Stimulated activated CD8-positive, alpha-beta memory T cell treated with anti-CD3 and anti-CD28 coated beads, Interleukin-4, amount 100 ng/mL, for 24 hours (primary cell): ENCODE data around the gene USP46.
A peak's percentile ranks its signal among the peaks of the same experiment; 100 is the strongest.

ENCODE experiments used
- DNase-seq: peaks from one replicate; pipeline ENCODE4 v3.0.0-alpha.2; 2020; ENCODE audit warnings: low read depth

Gene USP46

DNA sequence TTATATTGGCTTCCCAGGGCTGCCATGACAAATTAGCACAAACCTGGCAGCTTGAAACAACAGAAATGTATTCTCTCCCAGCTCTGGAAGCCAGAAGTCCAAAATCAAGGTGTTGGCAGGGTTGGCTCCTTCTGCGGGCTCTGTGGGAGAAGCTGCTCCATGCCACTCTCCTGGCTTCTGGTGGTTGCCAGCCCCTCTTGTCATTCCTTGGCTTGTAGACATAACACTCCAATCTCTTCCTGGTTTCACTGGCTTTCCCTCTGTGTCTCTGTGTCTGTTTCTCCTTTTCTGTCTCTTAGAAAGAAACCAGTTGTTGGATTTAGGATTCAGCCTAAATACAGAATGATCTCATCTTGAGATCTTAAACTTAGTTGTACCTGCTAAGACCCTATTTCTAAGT lies 85.5 kb downstream of the USP46 start:
- DNase-seq, result no peak

DNA sequence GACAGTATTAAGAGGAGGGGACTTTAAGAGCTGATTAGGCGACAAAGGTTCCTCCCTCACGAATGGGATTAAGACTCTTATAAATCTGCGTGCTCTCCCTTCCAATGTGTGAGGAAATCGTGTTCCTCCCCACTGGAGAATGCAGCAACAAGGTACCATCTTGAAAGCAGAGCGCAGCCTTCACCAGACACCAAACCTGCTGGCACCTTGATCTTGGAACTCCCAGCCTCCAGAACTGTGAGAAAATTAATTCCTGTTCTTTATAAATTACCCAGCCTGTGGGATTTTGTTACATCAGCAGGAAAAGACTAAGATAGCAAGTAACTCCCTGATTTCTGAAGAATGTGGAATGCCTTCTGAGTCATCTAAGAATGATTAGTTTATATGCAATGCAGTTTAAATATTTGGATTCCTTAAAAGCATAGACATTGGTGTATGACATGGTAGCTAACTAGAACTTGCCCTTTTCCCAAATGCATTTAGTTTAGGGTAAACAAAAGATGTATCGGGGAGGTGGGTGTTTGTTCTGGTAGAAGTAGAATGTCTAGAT lies 86.1 kb downstream of the USP46 start:
- no peak for DNase-seq

DNA sequence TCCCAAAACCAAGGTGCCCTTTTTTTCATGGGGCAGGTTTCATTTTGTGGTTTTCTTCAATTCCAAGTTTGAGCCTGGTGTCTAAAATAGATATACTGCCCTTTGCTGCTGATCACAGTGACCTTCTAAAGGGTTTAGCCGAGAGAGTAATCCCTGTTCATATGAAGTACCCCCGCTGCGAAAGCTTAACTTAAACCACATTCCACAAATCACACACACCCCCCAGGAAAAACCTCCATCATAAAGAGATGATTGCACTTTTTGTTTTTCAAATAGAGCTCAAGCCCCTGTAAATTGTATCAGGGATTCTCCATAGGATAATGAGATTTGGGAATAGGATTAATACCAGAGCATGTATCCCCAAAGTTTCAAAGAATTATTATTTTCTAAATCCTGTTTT lies 90.8 kb downstream of the USP46 start:
- DNase-seq, result no peak

DNA sequence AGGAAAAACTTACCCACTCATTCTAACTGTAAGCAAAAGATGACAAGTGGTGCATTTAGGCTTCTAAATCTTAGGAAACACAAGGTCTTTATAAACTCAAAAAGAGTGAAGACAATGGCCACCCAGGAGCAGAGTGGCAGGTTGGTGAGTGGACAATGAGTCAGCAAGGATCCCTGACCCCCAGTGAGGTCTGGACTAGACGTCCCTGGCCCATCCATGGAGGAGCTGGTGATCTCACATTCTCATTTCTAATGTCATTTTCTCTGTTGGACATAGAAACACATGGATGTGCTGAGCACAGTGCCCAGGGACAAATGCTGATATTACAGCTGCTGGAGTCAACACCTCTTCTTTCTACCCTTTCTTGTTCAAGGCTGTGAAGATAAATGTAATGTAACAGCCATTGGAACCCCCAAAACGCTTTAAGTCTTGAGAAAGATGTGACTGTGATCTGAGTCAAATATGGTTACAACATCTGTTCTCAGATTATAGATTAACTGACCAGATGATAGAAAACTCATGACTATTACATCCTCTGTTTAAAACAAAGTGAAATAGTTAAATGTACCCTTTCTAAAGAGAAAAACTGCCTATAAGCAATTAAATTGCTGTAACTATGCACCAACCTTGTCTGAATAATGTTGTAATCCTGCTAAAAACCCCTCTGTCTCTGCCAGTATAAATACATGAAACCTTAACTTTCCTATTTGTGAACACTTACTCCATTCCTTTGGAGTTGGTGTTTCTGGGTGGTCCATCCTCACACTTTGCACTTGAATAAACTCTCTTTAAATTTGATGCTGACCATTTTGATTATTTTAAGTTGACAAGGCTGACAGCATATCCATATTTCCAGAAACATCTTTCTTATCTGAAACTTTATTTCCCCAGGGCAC lies 92.7 kb downstream of the USP46 start:
- no peak for DNase-seq

DNA sequence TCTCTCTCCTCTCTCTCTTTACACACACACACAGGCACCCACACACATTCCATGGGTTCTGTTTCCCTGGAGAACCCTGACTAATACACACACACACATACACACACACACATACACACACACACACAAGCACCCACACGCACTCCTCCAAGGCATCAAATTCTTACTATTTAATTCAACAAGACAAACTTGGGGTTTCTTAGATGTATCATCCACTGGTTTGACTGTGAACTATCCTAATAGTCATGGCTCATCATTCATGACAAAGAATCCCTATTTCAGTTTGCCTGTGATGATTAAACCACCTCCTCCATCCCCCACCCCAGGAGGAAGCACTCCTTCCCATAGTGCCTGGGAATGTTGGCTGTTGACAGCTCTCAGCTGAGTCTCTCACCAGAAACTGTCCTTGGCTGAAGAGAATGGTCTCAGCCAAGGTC lies 98.2 kb downstream of the USP46 start:
- no peak for DNase-seq

DNA sequence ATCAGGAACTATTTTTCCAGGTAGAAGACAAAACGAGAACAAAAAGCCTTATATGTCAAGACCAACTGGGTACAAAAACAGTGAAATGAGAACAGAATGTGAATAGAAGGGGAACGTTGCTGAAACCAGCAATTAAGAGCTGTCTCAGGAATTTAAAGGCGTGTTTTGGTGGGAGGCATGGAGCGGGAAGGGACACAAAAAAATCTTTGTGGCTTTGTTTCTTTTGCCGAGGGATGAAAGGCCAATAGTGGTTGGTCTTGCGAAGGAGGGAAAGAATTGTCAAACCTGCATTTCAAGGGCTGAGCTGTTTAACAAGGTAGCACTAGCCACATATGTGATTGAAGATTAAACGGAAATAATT lies 103.8 kb downstream of the USP46 start:
- DNase-seq, result no peak

DNA sequence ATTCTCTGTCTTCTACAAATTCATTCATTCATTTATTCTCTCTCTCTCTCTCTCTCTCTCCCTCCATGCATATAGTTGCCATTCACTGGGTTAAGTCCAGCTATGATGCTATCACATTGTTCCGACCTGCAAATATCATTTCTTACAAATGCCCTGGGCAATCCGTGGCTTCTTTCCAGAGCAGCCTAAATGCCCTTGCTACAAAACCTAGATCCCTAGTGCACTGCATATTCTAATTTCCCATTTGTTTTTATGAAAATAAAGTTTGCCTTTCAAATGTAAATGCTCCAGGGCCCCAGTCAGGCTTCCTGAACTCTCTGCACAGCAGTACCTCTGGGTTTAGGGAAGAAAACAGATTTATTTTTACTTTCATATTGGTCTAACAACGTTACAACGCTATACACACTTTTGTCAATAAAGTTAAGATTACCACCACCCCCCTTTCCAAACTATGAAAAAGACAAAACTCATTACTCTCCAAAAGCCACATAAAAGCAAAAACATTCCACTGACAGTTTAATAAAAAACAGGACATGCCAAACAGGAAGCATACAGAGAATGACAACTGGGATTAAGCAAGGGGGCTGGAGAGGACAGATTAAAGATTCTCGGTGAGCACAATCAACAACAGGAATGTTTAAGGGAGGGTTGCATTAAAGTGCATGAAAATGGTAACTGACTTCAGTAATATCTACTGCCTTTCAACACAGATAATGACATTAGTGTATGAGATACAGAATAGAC lies 104.3 kb downstream of the USP46 start:
- DNase-seq, result no peak

DNA sequence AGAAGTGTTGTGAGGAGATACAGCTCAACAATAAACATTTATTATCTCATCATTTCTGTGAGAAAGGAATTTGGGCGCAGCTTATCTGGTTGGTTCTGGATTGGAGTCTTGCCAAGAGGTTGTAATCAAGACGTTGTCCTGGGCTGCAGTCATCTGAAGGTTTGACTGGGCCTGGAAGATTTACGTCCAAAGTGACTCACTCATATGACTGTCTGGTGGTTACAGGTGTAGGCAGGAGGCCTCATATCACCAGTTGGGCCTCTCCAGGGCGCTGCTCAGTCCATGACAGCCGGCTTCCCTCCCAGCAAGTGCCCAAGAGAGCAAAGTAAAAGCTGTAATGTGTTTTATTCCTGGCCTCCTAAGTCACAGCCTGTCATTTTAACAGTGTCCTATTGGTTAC lies 106.3 kb downstream of the USP46 start:
- DNase-seq, result no peak

DNA sequence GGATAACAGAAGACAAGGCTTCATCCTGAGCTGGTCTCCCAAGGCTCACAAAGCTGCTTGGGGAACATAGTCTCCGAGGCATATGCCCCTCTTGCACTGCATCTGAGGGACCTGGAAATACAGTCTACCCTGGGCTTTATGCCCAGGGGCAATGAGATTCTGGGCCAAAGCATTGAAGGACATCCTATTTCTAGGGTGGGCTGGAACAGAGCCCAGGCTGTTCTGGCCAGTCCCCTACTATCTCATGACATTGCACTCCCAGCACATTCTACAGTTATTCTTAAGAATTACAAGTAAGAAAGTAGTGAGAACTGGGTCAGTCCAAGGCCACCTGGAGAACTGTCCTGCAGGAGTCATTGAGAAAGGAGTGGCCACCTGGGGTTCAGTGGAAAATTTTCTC lies 107.6 kb downstream of the USP46 start:
- no peak for DNase-seq

DNA sequence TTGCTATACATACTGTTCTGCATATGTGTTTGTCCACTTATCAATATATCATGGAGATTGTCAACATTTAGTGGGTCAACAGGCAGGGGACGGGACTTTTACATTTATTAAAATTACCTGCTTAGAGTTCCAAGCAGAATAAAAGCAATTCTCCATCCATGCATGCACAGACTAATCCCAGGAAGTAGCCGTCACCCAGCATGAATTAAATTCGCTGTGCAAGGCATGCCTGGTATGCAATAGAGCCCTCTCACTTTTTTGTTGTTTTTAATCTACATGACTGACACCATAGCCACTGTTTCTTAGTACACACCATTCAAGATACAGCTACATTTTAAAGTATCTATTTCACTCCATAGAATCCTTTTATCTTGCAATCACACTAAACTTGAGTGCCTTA lies 108.9 kb downstream of the USP46 start:
- DNase-seq, result no peak

DNA sequence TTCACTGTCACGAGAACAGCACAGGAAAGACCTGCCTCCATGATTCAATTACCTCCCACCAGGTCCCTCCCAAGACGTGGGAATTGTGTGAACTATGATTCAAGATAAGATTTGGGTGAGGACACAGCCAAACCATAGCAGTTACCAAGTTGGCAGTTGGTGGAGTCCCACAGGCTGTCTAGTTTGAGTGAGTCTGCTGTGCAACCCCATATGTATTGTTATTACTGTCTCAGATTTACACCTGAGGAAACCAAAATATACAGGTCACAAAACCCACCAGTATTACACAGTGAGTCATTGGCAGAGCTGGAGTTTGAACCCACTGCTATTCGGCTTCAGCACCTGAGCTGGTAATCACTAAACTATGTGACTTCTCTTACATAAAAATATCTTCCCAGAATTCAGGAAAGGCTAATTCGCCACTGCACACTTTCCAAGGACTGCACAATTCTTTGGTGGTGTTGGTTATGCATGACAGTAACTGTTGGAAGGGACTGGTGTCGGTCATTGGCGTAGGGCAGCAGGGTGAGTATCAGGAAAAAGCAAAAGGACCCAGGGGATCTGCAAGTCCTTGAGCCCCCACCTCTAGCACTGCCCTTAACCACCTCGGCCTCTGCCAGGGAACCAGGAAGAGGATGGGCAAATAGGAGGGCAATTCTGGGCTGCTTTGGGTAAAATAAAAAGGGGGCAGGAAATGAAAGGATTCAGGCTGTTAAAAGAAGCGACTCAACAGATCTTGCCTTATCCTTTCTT lies 110.1 kb downstream of the USP46 start:
- no peak for DNase-seq

DNA sequence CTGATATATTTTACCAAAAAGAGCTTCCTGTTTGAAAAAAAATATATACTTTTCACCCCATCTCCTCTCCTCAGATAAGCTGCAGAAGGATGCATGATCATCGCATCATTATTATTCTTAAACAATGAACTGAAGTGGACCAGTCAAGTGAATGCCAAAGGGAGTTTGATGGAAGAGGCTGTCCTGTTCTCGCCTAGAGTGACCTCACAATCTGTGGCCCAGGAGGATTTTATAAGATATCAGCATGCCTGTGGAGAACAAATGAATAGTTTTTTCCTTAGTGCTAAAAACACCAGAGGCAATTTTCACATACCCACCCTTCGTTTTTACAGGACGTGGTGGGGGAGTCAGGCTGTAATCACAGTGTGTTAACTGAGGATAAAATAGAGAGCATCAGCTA lies 112.7 kb downstream of the USP46 start:
- DNase-seq, result no peak

DNA sequence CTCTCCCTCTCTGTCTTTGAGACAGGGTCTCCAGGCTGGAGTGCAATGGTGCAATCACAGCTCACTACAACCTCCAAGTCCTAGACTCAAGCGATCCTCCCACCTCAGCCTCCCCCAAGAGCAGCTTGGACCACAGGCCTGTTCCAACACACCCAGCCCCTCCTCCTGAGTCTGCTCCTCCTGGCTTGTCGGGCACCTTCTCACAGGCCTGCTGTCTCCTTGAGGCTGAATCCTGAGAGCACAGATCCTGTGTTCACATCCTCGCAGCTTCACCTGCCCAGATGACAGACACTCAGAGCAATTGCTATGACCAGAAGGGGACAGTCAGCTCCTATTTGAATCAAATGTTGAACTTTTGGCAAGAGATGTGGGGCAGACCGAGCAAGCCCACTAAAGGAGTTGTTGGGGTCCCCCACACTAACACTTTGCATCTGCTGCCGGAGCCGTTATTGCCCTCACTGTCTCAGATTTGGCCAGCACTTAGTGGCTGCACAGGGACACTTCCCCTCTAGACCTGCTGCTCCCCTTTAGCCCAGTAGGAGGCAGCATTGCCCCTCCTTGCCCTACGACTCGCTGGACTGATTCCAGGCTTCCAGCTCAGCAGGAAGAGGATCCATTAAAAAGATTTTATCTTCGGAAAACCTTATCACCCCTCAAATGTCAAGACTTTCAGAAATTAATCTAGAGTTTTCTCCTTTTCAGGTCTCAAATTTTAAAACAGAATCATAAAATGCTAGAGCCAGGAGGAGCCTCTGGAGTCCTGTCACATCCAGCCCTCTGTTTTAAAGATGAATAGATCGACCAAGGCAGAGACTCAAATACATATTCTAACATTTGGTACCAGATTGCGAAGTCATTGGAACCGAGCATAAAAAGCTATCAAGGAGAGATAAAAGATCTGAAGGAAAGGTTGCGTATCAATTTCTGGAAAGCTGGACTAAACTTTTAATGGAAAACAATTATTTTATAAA lies 113.7 kb downstream of the USP46 start:
- DNase-seq, result peak; percentile 31
